Kidney (tissue), 14 donors: ENCODE measurements around the gene ZNF521. TPM values are rescaled to one million over a fixed set of nuclear protein-coding genes. Genes with fewer than 3 reads are reported as not detected.

Experiments
- DNase-seq, 5 donors: peaks; one replicate each; pipeline ENCODE4 v3.0.0-alpha.2; 2013 to 2020
- FAIRE-seq: peaks from 2 replicates; lab custom pipeline; 2012; peaks lifted over from hg19 to GRCh38; lab: Jason Lieb, UNC
- H3K27ac ChIP-seq, 2 donors: one replicate each; pipeline ENCODE4 v1.7.0; 2013; ENCODE audit warnings: low read depth in 2 of 2, low read length in 2 of 2, inconsistent platforms in 1 of 2
- H3K27me3 ChIP-seq: one replicate; pipeline ENCODE4 v1.7.1; 2013; ENCODE audit warnings: low read length, inconsistent platforms; ENCODE audit not compliant: control insufficient read depth, insufficient read depth
- H3K36me3 ChIP-seq, 3 donors: one replicate each; pipeline versions ENCODE4 v1.7.0 to v1.7.1; 2013; ENCODE audit warnings: low read length in 3 of 3, control low read depth in 1 of 3, inconsistent platforms in 1 of 3; ENCODE audit not compliant: insufficient read depth in 3 of 3, control insufficient read depth in 2 of 3
- H3K4me1 ChIP-seq, 3 donors: one replicate each; pipeline versions ENCODE4 v1.7.0 to v1.7.1; 2013; ENCODE audit warnings: low read length in 3 of 3, inconsistent platforms in 1 of 3, low read depth in 1 of 3; ENCODE audit not compliant: control insufficient read depth in 2 of 3, insufficient read depth in 2 of 3
- H3K4me3 ChIP-seq, 3 donors: one replicate each; pipeline versions ENCODE4 v1.7.0 to v1.8.1; 2013; ENCODE audit warnings: low read length in 3 of 3, control low read depth in 1 of 3, inconsistent platforms in 1 of 3
- H3K9ac ChIP-seq, 3 donors: one replicate each; pipeline versions ENCODE4 v1.7.0 to v1.7.1; 2013; ENCODE audit warnings: low read length in 3 of 3, control low read depth in 1 of 3, inconsistent platforms in 1 of 3
- H3K9me3 ChIP-seq, 3 donors: one replicate each; pipeline versions ENCODE4 v1.7.0 to v1.7.1; 2013; ENCODE audit warnings: low read length in 3 of 3, control low read depth in 1 of 3, inconsistent platforms in 1 of 3; ENCODE audit not compliant: control insufficient read depth in 2 of 3, insufficient read depth in 1 of 3
- CTCF ChIP-seq: IDR thresholded peaks from 3 replicates; pipeline ENCODE4 v1.5.1; 2012; ENCODE audit warnings: mild to moderate bottlenecking, moderate library complexity, borderline replicate concordance; ENCODE audit not compliant: insufficient read depth; ENCODE audit errors: extremely low read depth
- intact Hi-C: fragments of 100-400 bp; cut with DNase I; formaldehyde crosslinking; loops from one replicate; pipeline ENCODE4 v1.11.1; 2022
- polyA plus RNA-seq: library from polyadenylated mRNA; stranded (reverse); fragments of 350-450 nt; fragmentation: Illumina TruSeq; extraction: RNeasy Lipid Tissue Mini Kit (QIAGEN cat#74804); gene quantifications from one replicate; pipeline ENCODE4 v1.2.3, GENCODE V29; 2014; ENCODE audit warnings: low read depth, low replicate concordance; ENCODE audit not compliant: insufficient read depth
- total RNA-seq: library from RNA; stranded (reverse); fragmentation: NEBNext Ultra II Directional; extraction: Animal tissue kit (Norgen Biotek cat#: 25700); gene quantifications from one replicate; pipeline ENCODE4 v1.2.1, GENCODE V29; 2021
- donor health status: control.
- donor health status: control.
- donor health status: control.
- donor health status: control.
- donor health status: control.
- donor health status: DM: yes; HTN: yes; CAD: no.
- donor health status: Normal renal cell carcinoma (clear cell type).

Gene ZNF521
- total and polyA plus RNA-seq, 2 donors from 2014 or later = 1.8 to 18.0 TPM

GRCh38 chr18:25111377-25112288, 240.3 kb downstream of the ZNF521 start:
- H3K27ac ChIP-seq = no peak overlapping the region
- no peak overlapping the region for H3K4me3 ChIP-seq
- H3K9me3 ChIP-seq = no peaks in the 10 kb centered on the region
- H3K9ac ChIP-seq = no peak overlapping the region
- H3K4me1 ChIP-seq = no peaks in the 10 kb centered on the region
- H3K27me3 ChIP-seq = no peaks in the 10 kb centered on the region
- peak in 1 of 5 donors; percentile 25 for DNase-seq
- FAIRE-seq = no peak
- TF ChIP-seq CTCF = no peak
- no peaks in the 10 kb centered on the region for H3K36me3 ChIP-seq
- intact Hi-C loops = no loop called here

DNA sequence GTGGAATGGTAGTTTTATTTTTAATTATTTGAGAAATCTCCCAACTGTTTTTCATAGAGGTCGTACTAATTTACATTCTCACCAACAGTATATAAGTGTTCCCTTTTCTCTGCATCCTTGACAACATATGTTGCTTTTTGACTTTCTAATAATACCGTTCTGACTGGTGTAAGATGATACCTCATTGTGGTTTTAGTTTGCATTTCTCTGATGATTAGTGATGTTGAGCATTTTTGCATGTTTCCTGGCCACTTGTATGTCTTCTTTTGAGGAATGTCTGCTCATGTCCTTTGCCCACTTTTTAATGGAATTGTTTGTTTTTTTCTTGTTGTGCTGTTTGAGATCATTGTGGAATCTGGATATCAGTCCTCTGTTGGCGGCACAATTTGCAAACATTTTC, 242.5 kb downstream of the ZNF521 start:
- H3K4me1 ChIP-seq = no peaks in the 10 kb centered on the region
- no peaks in the 10 kb centered on the region for H3K27me3 ChIP-seq
- no peak for DNase-seq
- TF ChIP-seq CTCF = no peak
- H3K9ac ChIP-seq = no peak overlapping the region
- no peak overlapping the region for H3K4me3 ChIP-seq
- no peak overlapping the region for H3K27ac ChIP-seq
- H3K9me3 ChIP-seq = no peaks in the 10 kb centered on the region
- FAIRE-seq = no peak
- intact Hi-C loops = no loop called here
- no peaks in the 10 kb centered on the region for H3K36me3 ChIP-seq

DNA sequence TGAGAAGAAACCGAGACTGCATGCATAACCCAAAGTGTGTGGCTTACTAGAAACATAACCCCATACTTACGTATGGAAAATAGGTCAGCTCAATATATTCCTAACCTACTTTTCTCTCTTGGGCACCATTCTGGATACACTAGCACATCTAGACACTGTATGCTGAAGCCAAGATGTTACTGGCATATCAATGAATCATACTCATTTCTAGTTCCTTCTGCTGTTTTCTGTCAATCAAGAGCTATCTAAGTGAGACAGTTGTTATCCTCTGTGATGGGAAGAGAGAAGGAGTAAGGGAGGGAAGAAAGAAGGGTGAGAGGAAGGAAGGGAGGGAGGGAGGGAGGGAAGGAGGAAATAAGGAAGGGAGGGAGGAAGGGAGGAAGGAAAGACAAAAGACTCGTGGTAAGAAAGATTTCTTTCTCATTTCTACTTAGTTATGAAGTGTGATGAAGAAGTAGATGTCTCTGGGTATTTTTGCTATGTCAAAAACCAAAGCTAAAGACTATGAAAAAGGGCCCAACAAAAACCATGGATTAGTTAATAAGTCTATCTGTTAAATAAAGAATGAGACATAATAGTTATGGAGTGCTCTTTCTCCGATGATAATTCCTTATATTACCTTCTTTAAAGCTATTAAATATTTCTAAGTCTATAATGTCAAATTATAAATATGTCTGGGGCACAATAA, 248.4 kb downstream of the ZNF521 start:
- H3K9me3 ChIP-seq = no peaks in the 10 kb centered on the region
- no peak overlapping the region for H3K4me3 ChIP-seq
- FAIRE-seq (no peak), DNase-seq (no peak)
- H3K9ac ChIP-seq = no peak overlapping the region
- no peaks in the 10 kb centered on the region for H3K4me1 ChIP-seq
- H3K36me3 ChIP-seq = no peaks in the 10 kb centered on the region
- intact Hi-C loops = no loop called here
- H3K27me3 ChIP-seq = no peaks in the 10 kb centered on the region
- H3K27ac ChIP-seq = no peak overlapping the region
- TF ChIP-seq CTCF = no peak
